Left lobe of liver (tissue), 2 donors: ENCODE measurements around the gene CHIC1. TPM values are rescaled to one million over a fixed set of nuclear protein-coding genes. Genes with fewer than 3 reads are reported as not detected.
"Not testable (repeated sequence)": the region's sequence is repeated elsewhere in the genome, so short reads cannot be mapped to it uniquely, and the experiment has no call there.

Experiments used
- ATAC-seq: fragments of 200-7000 bp; cut with Tn5 transposase; one replicate; pipeline ENCODE4 v1.9.1; 2020; ENCODE audit warnings: mild to moderate bottlenecking, moderate library complexity
- DNase-seq: peaks from one replicate; pipeline ENCODE4 v3.0.0-alpha.2; 2020; ENCODE audit warnings: low spot score
- total RNA-seq: library from RNA; stranded (reverse); gene quantifications from one replicate; pipeline ENCODE4 v1.2.1, GENCODE V29; 2021
- donor health status: DM: no; HTN: no; CAD: no; lungs with moderate emphysema.
- donor health status: DM: no; HTN: yes; CAD: no.

Gene CHIC1
- total RNA-seq, 1 donor from 2014 or later, result 0.88 TPM

GRCh38 chrX:73707014-73707413 lies 144.0 kb downstream of the CHIC1 start:
- not testable (repeated sequence) for ATAC-seq, DNase-seq

- no peak for ATAC-seq
- DNase-seq, result no peak
Observed at GRCh38 chrX:73728602-73729001, 165.6 kb downstream of the CHIC1 start.

Other genes with a start within 250 kb of the CHIC1 start
- gene CDX4, start 116.1 kb upstream of the CHIC1 start, total RNA-seq, result not detected